Heart left ventricle (tissue), 16 donors: Measurements from ENCODE around the gene GAB3. TPM values are rescaled to one million over a fixed set of nuclear protein-coding genes. Genes with fewer than 3 reads are reported as not detected.

ENCODE experiments used
- ATAC-seq, 4 donors: fragments of 200-7000 bp; cut with Tn5 transposase; one replicate each; pipeline ENCODE4 v1.9.1; 2020 to 2022; ENCODE audit warnings: moderate library complexity in 4 of 4, mild to moderate bottlenecking in 3 of 4, moderate number of reproducible peaks in 1 of 4
- DNase-seq, 5 donors: peaks; one replicate each; pipeline ENCODE4 v3.0.0-alpha.2; 2020
- H3K27ac ChIP-seq, 12 donors: fragments of 200-600 bp; sonication (generic) in 4 of 12; one replicate each; pipeline versions ENCODE4 v1.5.0 to v1.8.0; 2016 to 2022; ENCODE audit warnings: mild to moderate bottlenecking in 2 of 12
- H3K27me3 ChIP-seq, 9 donors: fragments of 200-600 bp; sonication (generic) in 2 of 9; one replicate each; pipeline versions ENCODE4 v1.5.1 to v1.8.0; 2016 to 2022; ENCODE audit warnings: mild to moderate bottlenecking in 3 of 9
- H3K36me3 ChIP-seq, 9 donors: fragments of 200-600 bp; sonication (generic) in 2 of 9; one replicate each; pipeline versions ENCODE4 v1.5.0 to v1.8.0; 2018 to 2022; ENCODE audit warnings: mild to moderate bottlenecking in 2 of 9
- H3K4me1 ChIP-seq, 12 donors: fragments of 200-600 bp; sonication (generic) in 4 of 12; one replicate each; pipeline versions ENCODE4 v1.5.0 to v1.8.0; 2016 to 2022; ENCODE audit warnings: mild to moderate bottlenecking in 3 of 12
- H3K4me3 ChIP-seq, 12 donors: fragments of 200-600 bp; sonication (generic) in 4 of 12; one replicate each; pipeline versions ENCODE4 v1.5.0 to v1.8.0; 2017 to 2022; ENCODE audit warnings: mild to moderate bottlenecking in 9 of 12, moderate library complexity in 4 of 12
- H3K9me3 ChIP-seq, 12 donors: fragments of 200-600 bp; sonication (generic) in 4 of 12; one replicate each; pipeline versions ENCODE4 v1.5.0 to v1.8.0; 2016 to 2022; ENCODE audit warnings: mild to moderate bottlenecking in 1 of 12
- POLR2A ChIP-seq, 2 donors: fragments of 450-650 bp; IDR thresholded peaks; one replicate each; pipeline ENCODE4 v1.6.1; 2017; ENCODE audit warnings: antibody characterized with exemption in 2 of 2, mild to moderate bottlenecking in 2 of 2, moderate library complexity in 2 of 2
- WGBS, 4 donors: extraction: QIAGEN DNeasy Blood & Tissue Kit in 2 of 4; methylation state at CpG; one replicate each; pipeline versions ENCODE4 v1.1.5 to v1.1.7; 2013 to 2018; 5-methylcytosine and 5-hydroxymethylcytosine counted together
- intact Hi-C, 10 donors: fragments of 100-400 bp; cut with DNase I; formaldehyde crosslinking; loops; one replicate each; pipeline versions ENCODE4 v1.11.1 to v1.14.2; 2022
- polyA plus RNA-seq, 2 donors: library from polyadenylated mRNA; stranded (reverse); fragments of 200-250 nt; gene quantifications; one replicate each; pipeline ENCODE4 v1.2.3, GENCODE V29; 2013
- total RNA-seq, 9 donors: library from RNA; depleted of rRNA in 2 of 9; stranded (reverse); fragments of >200 nt in 2 of 9; fragmentation: NEBNext Ultra II Directional in 3 of 9; extraction: Animal tissue kit (Norgen Biotek cat#: 25700) in 3 of 9; gene quantifications; one replicate each; pipeline versions ENCODE4 v1.1.0 to v1.2.4, GENCODE V29; 2016 to 2023
- TF ChIP-seq, protein P1 (sequence below), 12 donors: fragments of 200-600 bp; sonication (generic) in 4 of 12; IDR thresholded peaks; one replicate each; pipeline versions ENCODE4 v1.5.0 to v1.8.0; 2018 to 2022; ENCODE audit warnings: antibody characterized with exemption in 12 of 12, mild to moderate bottlenecking in 5 of 12
- donor health status: ischemic (EF 13 %, LVEDD 7.1; RV severe dilation, severe dysfunction).
- donor health status: healthy with polysubstance abuse.
- donor health status: DM: no; HTN: yes; CAD: no.
- donor health status: DM: no; HTN: no; CAD: no.
- donor health status: ischemic (EF 25% LVEDD 6.9; RV normal size, moderate dysfunction).
- donor health status: ischemic (EF 25% LVEDD 5.7; RV mildly dilated, moderate dysfunction).
- donor health status: healthy.
- donor health status: DM: yes; HTN: yes; CAD: no.
- donor health status: ischemic (EF 35%, LVEDD 5.7; RV mildly dilated, moderate dysfunction).
- donor health status: nonischemic (EF 11% LVEDD 7.7; RV severe dilation, severe dysfunction).
- donor health status: DM: yes; HTN: yes; CAD: no.
- donor health status: PGD.
- donor health status: ischemic (EF 29% LVEDD 5.4; RV normal size, mild dysfunction).
- donor health status: nonischemic (EF 23%, LVEDD 6.1; RV moderate dilation, normal function).

The GAB3 gene
- total and polyA plus RNA-seq, 11 donors, result 7.2 to 29.0 (median 18.4) TPM

DNA sequence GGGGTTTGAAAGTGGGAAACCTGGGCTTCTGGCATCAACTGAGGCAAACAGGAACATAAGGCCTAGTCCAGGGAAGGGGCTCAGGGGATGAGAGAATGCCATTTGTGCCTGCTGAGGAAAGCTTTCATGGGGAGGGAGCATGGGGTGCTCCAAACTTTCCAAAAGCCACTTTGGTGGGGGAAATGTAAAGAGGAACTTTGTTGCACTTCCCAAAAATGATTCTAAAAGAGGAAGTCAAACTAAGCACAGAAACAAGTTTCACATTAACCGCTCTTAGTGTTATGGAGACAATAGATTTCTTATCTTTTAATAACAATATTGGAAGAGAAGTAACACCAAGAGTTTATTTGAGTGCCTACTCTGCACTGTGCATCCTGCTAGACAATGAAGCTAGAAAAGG lies 32.3 kb downstream of the GAB3 start:
- H3K4me1 ChIP-seq, result peaks cover 0 to 59% (median 26%) of the 10 kb centered on the region in 12 donors
- TF ChIP-seq, protein P1, sequence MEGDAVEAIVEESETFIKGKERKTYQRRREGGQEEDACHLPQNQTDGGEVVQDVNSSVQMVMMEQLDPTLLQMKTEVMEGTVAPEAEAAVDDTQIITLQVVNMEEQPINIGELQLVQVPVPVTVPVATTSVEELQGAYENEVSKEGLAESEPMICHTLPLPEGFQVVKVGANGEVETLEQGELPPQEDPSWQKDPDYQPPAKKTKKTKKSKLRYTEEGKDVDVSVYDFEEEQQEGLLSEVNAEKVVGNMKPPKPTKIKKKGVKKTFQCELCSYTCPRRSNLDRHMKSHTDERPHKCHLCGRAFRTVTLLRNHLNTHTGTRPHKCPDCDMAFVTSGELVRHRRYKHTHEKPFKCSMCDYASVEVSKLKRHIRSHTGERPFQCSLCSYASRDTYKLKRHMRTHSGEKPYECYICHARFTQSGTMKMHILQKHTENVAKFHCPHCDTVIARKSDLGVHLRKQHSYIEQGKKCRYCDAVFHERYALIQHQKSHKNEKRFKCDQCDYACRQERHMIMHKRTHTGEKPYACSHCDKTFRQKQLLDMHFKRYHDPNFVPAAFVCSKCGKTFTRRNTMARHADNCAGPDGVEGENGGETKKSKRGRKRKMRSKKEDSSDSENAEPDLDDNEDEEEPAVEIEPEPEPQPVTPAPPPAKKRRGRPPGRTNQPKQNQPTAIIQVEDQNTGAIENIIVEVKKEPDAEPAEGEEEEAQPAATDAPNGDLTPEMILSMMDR (IDR thresholded peaks at IDR 0.05), result no peak
- TF ChIP-seq POLR2A (IDR thresholded peaks at IDR 0.05), result no peak
- ATAC-seq (peak in 2 of 4 donors; percentile 20 to 51), DNase-seq (no peak)
- peaks cover 0 to 18% (median 7%) of the 10 kb centered on the region in 9 donors for H3K36me3 ChIP-seq
- WGBS, 4 donors, result 55 to 81% (median 65%) methylated on average over 1 of the region's 1 CpG
- H3K4me3 ChIP-seq, result no peak overlapping the region
- H3K27me3 ChIP-seq, result peaks cover 0 to 6% (median 0%) of the 10 kb centered on the region in 9 donors
- H3K9me3 ChIP-seq, result peaks cover 0 to 10% (median 0%) of the 10 kb centered on the region in 12 donors
- peak overlapping the region in 9 of 12 donors; percentile 4 to 85 (median 44) for H3K27ac ChIP-seq
- intact Hi-C loops, result loop anchor here in 1 of 10 donors (5.0 kb wide), 1 partner anchor 34 kb away; the partner anchor contains the start of gene GAB3

DNA sequence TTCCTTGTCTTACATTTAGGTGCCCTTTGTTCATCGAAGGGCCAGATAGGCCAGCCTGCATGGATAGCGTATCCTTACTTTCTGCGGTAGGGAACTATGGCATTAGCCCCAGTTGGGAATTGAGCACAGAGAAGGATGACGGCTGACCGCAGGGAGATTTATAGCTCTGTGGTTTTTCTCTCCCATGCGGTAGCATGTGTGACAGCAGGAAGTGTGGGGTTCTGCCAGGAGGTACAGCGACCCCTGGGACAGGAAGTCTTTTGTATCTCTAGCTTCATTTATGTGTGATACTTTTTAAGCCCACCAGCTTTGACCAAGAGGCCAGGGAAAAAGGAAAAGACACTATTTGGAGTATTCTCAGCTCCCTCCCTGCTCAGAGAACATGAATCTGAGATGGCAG lies 33.1 kb downstream of the GAB3 start:
- TF ChIP-seq, protein P1 (IDR thresholded peaks at IDR 0.05), result no peak
- no peak for TF ChIP-seq POLR2A (IDR thresholded peaks at IDR 0.05)
- intact Hi-C loops, result loop anchor here in 2 of 10 donors (2.0 to 5.0 kb wide), 2 partner anchors 31 to 34 kb away; partner anchors contain the start of gene GAB3 (in 1 of the 2)
- Histone ChIP-seq H3K4me3 (no peak overlapping the region), H3K27me3 (peaks cover 0 to 6% (median 0%) of the 10 kb centered on the region in 9 donors), H3K27ac (peak overlapping the region in 9 of 12 donors; percentile 14 to 85 (median 44)), H3K4me1 (peaks cover 0 to 63% (median 33%) of the 10 kb centered on the region in 12 donors), H3K9me3 (peaks cover 0 to 10% (median 0%) of the 10 kb centered on the region in 12 donors), H3K36me3 (peaks cover 0 to 21% (median 9%) of the 10 kb centered on the region in 9 donors)
- DNase-seq (no peak), ATAC-seq (peak in 3 of 4 donors; percentile 24 to 38 (median 33))
- 34 to 47% (median 39%) methylated on average over 7 of the region's 7 CpGs for WGBS, 4 donors

DNA sequence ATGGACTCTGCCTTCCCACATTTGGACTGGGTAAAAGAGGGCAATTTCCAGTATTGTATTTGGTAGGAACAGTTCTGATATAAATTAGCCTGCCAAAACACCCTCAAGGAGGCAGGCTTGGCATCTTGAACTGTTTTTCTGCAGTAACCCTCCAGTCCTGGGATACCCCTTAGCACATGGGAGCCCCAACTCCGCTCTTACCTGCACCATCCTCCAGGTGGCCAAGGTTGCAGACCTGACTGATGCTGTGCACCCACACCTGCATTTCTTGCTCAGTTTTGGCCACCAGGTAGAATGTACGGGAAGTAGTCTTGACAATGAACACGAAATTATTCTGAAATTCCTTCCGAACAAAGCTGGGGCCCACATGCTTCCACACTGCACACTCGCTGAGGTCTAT lies 35.1 kb downstream of the GAB3 start:
- ATAC-seq (no peak), DNase-seq (no peak)
- no peak overlapping the region for H3K27ac ChIP-seq
- no peak for TF ChIP-seq POLR2A (IDR thresholded peaks at IDR 0.05)
- TF ChIP-seq, protein P1 (IDR thresholded peaks at IDR 0.05), result no peak
- intact Hi-C loops, result loop anchor here in 3 of 10 donors (2.0 to 5.0 kb wide), 2 partner anchors 33 to 36 kb away; partner anchors contain the start of gene GAB3 (in 1 of the 3)
- peaks cover 0 to 6% (median 0%) of the 10 kb centered on the region in 9 donors for H3K27me3 ChIP-seq
- no peak overlapping the region for H3K4me3 ChIP-seq
- peaks cover 0 to 1% (median 0%) of the 10 kb centered on the region in 12 donors for H3K9me3 ChIP-seq
- H3K4me1 ChIP-seq, result peaks cover 0 to 70% (median 35%) of the 10 kb centered on the region in 12 donors
- WGBS, 4 donors, result 64 to 97% (median 85%) methylated on average over 3 to 5 of the region's 5 CpGs
- H3K36me3 ChIP-seq, result peaks cover 0 to 41% (median 28%) of the 10 kb centered on the region in 9 donors

DNA sequence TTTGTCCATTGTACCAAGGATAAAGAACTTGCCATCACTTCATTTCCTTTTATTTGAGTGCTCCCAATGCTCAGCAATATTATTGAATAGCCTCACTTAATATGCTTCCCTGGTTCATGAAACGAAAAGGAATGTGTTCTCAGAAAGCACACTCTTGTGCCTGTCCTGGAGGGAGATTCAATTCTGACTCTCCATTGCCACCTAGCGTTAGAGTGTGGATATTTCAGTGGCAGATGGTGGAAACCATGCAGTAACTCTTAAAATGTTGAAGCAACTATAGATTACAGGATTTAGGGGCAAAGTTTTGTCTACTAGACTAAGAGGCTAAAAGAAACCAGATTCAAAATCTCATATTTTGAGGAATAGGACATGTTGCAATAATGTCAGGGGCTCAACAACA lies 36.0 kb downstream of the GAB3 start:
- no peaks in the 10 kb centered on the region for H3K9me3 ChIP-seq
- no peak overlapping the region for H3K4me3 ChIP-seq
- intact Hi-C loops, result loop anchor here in 4 of 10 donors (2.0 to 5.0 kb wide), 3 partner anchors 32 to 37 kb away; partner anchors contain the start of gene GAB3 (in 1 of the 4)
- TF ChIP-seq, protein P1 (IDR thresholded peaks at IDR 0.05), result peak; percentile 55 to 86 (median 70)
- TF ChIP-seq POLR2A (IDR thresholded peaks at IDR 0.05), result no peak
- peaks cover 0 to 63% (median 35%) of the 10 kb centered on the region in 12 donors for H3K4me1 ChIP-seq
- 0 to 7% (median 1%) methylated on average over 2 of the region's 2 CpGs for WGBS, 4 donors
- DNase-seq, result no peak
- no peak overlapping the region for H3K27ac ChIP-seq
- peak in 3 of 4 donors; percentile 59 to 73 (median 70) for ATAC-seq
- H3K27me3 ChIP-seq, result peaks cover 0 to 6% (median 0%) of the 10 kb centered on the region in 9 donors
- peaks cover 0 to 49% (median 28%) of the 10 kb centered on the region in 9 donors for H3K36me3 ChIP-seq
